MM.1S (cell line): ENCODE data around the gene CNTRL.

Experiments
- EZH2 ChIP-seq: fragments of 300-600 bp; sonication (generic); optimal IDR thresholded peaks from 2 replicates; pipeline ENCODE3; 2017; ENCODE audit warnings: low read depth, mild to moderate bottlenecking, antibody characterized with exemption, low read length, mixed read lengths
- TF ChIP-seq, protein P1 (sequence below): fragments of 300-600 bp; sonication (generic); IDR thresholded peaks from 2 replicates; pipeline ENCODE4 v1.5.1; 2016; ENCODE audit warnings: antibody characterized with exemption, low read length, mixed read lengths

DNA sequence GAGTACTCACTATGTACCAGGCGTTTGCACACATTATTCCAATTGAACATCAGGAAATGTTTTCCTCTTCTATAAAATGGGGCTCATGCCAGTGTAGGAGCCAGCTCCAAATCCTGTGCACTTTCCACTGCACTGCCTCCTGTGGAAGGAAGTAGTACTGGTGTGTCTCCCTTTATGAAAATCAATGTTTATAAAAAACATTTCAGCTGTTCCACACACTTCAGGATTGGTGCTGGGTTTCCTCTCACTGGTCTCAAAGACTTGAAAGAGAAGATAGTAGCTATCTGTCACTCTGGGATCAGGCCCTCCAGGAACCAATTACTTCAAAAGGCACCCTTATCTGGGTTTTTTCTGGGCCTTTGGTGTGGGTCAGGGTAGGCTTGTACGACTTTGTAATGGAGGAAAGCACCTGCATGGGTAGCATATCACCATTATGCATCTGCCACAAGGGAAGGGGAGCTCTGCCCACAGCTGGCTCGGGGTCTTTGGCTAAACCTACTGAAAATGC is 94.4 kb downstream of the CNTRL start:
- TF ChIP-seq, protein P1, sequence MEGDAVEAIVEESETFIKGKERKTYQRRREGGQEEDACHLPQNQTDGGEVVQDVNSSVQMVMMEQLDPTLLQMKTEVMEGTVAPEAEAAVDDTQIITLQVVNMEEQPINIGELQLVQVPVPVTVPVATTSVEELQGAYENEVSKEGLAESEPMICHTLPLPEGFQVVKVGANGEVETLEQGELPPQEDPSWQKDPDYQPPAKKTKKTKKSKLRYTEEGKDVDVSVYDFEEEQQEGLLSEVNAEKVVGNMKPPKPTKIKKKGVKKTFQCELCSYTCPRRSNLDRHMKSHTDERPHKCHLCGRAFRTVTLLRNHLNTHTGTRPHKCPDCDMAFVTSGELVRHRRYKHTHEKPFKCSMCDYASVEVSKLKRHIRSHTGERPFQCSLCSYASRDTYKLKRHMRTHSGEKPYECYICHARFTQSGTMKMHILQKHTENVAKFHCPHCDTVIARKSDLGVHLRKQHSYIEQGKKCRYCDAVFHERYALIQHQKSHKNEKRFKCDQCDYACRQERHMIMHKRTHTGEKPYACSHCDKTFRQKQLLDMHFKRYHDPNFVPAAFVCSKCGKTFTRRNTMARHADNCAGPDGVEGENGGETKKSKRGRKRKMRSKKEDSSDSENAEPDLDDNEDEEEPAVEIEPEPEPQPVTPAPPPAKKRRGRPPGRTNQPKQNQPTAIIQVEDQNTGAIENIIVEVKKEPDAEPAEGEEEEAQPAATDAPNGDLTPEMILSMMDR: peak; percentile 29
- no peak for TF ChIP-seq EZH2
